NCI-H510A (cell line): ENCODE measurements around the gene PRKCQ.
"Not testable (repeated sequence)": the region's sequence is repeated elsewhere in the genome, so short reads cannot be mapped to it uniquely, and the experiment has no call there.

Experiments used
- DNase-seq: peaks from one replicate; lab custom pipeline; 2025; lab: John Stamatoyannopoulos, UW

Gene PRKCQ

GRCh38 chr10:6491841-6492609 is 88.1 kb downstream of the PRKCQ start:
- no peak for DNase-seq

- DNase-seq = no peak
Measured at GRCh38 chr10:6490614-6491013, 89.5 kb downstream of the PRKCQ start.

- no peak for DNase-seq
Measured at GRCh38 chr10:6487920-6488319, 92.2 kb downstream of the PRKCQ start.

GRCh38 chr10:6486309-6486708 is 93.8 kb downstream of the PRKCQ start:
- no peak for DNase-seq

GRCh38 chr10:6482737-6483357 is 97.2 kb downstream of the PRKCQ start:
- no peak for DNase-seq

- DNase-seq = no peak
Measured at GRCh38 chr10:6478722-6479121, 101.4 kb downstream of the PRKCQ start.

GRCh38 chr10:6476989-6477388 is 103.1 kb downstream of the PRKCQ start:
- DNase-seq = no peak

GRCh38 chr10:6474871-6475270 is 105.2 kb downstream of the PRKCQ start:
- DNase-seq = no peak

- DNase-seq = no peak
Measured at GRCh38 chr10:6473901-6474370, 106.1 kb downstream of the PRKCQ start.

- no peak for DNase-seq
Measured at GRCh38 chr10:6473430-6473829, 106.6 kb downstream of the PRKCQ start.

GRCh38 chr10:6472710-6473005 is 107.4 kb downstream of the PRKCQ start:
- DNase-seq = not testable (repeated sequence)

GRCh38 chr10:6470894-6471618 is 109.0 kb downstream of the PRKCQ start:
- no peak for DNase-seq

- DNase-seq = no peak
Measured at GRCh38 chr10:6469661-6470060, 110.4 kb downstream of the PRKCQ start.

- no peak for DNase-seq
Measured at GRCh38 chr10:6465854-6466601, 114.0 kb downstream of the PRKCQ start.

- no peak for DNase-seq
Measured at GRCh38 chr10:6465437-6465836, 114.6 kb downstream of the PRKCQ start.

GRCh38 chr10:6464862-6465430 is 115.1 kb downstream of the PRKCQ start:
- DNase-seq = no peak

GRCh38 chr10:6463366-6463765 is 116.7 kb downstream of the PRKCQ start:
- no peak for DNase-seq

- no peak for DNase-seq
Measured at GRCh38 chr10:6461961-6462360, 118.1 kb downstream of the PRKCQ start.

- DNase-seq = no peak
Measured at GRCh38 chr10:6460861-6461409, 119.1 kb downstream of the PRKCQ start.

GRCh38 chr10:6458814-6459213 is 121.3 kb downstream of the PRKCQ start:
- DNase-seq = no peak

- DNase-seq = no peak
Measured at GRCh38 chr10:6457376-6457775, 122.7 kb downstream of the PRKCQ start.

GRCh38 chr10:6456067-6456466 is 124.0 kb downstream of the PRKCQ start:
- DNase-seq = no peak
